HepG2 (cell line): Measurements from ENCODE around the gene MTSS2. TPM values are rescaled to one million over a fixed set of nuclear protein-coding genes. Genes with fewer than 3 reads are reported as not detected.

Experiments used
- ATAC-seq: fragments of 200-7000 bp; cut with Tn5 transposase; 3 replicates; pipeline ENCODE4 v1.9.1; 2020; ENCODE audit warnings: mild to moderate bottlenecking, moderate library complexity
- BruUV-seq: library from RNA; stranded (reverse); fragments of 400-500 nt; replicated peaks from 2 replicates; lab custom pipeline; 2021; lab: Mats Ljungman, UMichigan
- CTCF ChIA-PET: fragments of 300-600 bp; formaldehyde crosslinking; extraction: SDS; loops from one replicate; lab custom pipeline; 2021; ENCODE audit warnings: low total read pairs, inconsistent platforms, low intra/inter-chr PET ratio; lab: Yijun Ruan, JAX
- POLR2A ChIA-PET: fragments of 350-600 bp; sonication (Branson Sonifier 250); formaldehyde crosslinking; loops from one replicate; lab custom pipeline; 2020; ENCODE audit warnings: antibody characterized with exemption, inconsistent platforms; lab: Yijun Ruan, JAX
- DNase-seq: peaks from one replicate; pipeline ENCODE4 v3.0.0-alpha.2; 2015; ENCODE audit warnings: low spot score
- FAIRE-seq: peaks from 3 replicates; lab custom pipeline; 2011; peaks lifted over from hg19 to GRCh38; lab: Jason Lieb, UNC
- H2AFZ ChIP-seq: one replicate; pipeline ENCODE4 v1.6.1; 2011; ENCODE audit warnings: low read length, inconsistent platforms
- H3K27ac ChIP-seq: fragments of 300-600 bp; 3 replicates; pipeline ENCODE4 v1.8.0; 2011; ENCODE audit warnings: mixed run types, mild to moderate bottlenecking, mixed read lengths, low read length, inconsistent platforms; ENCODE audit not compliant: insufficient read depth; ENCODE audit errors: extremely low read length
- H3K27me3 ChIP-seq, 2 experiments: fragments of 200-600 bp in 1 of 2; 2 replicates in 1 of 2; 3 replicates in 1 of 2; pipeline versions ENCODE4 v1.6.0 to v1.8.0; 2011; ENCODE audit warnings: low read length in 2 of 2, mild to moderate bottlenecking in 2 of 2, moderate library complexity in 2 of 2, inconsistent platforms in 1 of 2; ENCODE audit not compliant: insufficient read depth in 2 of 2, control insufficient read depth in 1 of 2
- H3K36me3 ChIP-seq, 2 experiments: fragments of 200-600 bp in 1 of 2; replicated peaks in 1 of 2; 2 replicates in 1 of 2; 3 replicates in 1 of 2; pipeline versions ENCODE4 v1.5.1 to v1.8.0; 2011; ENCODE audit warnings: low read length in 2 of 2, inconsistent platforms in 1 of 2; ENCODE audit not compliant: insufficient read depth in 2 of 2, control insufficient read depth in 1 of 2
- H3K4me1 ChIP-seq: 2 replicates; pipeline ENCODE4 v1.5.1; 2012; ENCODE audit warnings: low read length, inconsistent platforms; ENCODE audit not compliant: insufficient read depth
- H3K4me2 ChIP-seq: 2 replicates; pipeline ENCODE4 v1.6.0; 2011; ENCODE audit warnings: low read depth, low read length, inconsistent platforms
- H3K4me3 ChIP-seq, 3 experiments: fragments of 200-600 bp in 1 of 3; sonication (generic), shearing (Covaris generic) in 1 of 3; replicated peaks in 1 of 3; 2 replicates each; pipeline ENCODE4 v1.5.1; 2011 to 2016; ENCODE audit warnings: low read length in 3 of 3, inconsistent platforms in 2 of 3, low read depth in 2 of 3, mild to moderate bottlenecking in 2 of 3, control low read depth in 1 of 3, mixed read lengths in 1 of 3; ENCODE audit not compliant: insufficient read depth in 1 of 3
- H3K79me2 ChIP-seq: one replicate; pipeline ENCODE4 v1.6.1; 2011; ENCODE audit warnings: low read length, inconsistent platforms; ENCODE audit not compliant: insufficient read depth
- H3K9ac ChIP-seq: 2 replicates; pipeline ENCODE4 v1.6.0; 2011; ENCODE audit warnings: mild to moderate bottlenecking, low read depth, low read length, inconsistent platforms; ENCODE audit not compliant: insufficient read depth
- H3K9me3 ChIP-seq: 2 replicates; pipeline ENCODE4 v1.5.1; 2012; ENCODE audit warnings: mild to moderate bottlenecking, low read length
- H4K20me1 ChIP-seq: 2 replicates; pipeline ENCODE4 v1.6.0; 2011; ENCODE audit warnings: inconsistent platforms, mild to moderate bottlenecking, low read length, moderate library complexity; ENCODE audit not compliant: insufficient read depth
- CCDC6 ChIP-seq: sonication (generic); formaldehyde crosslinking; IDR thresholded peaks from 2 replicates; pipeline ENCODE4 v1.8.1; 2022; ENCODE audit warnings: mild to moderate bottlenecking, missing genetic modification reagents, moderate library complexity
- DRAP1 ChIP-seq: IDR thresholded peaks from 2 replicates; pipeline ENCODE4 v1.6.1; 2016; ENCODE audit warnings: missing genetic modification reagents, missing compliant biosample characterization
- SALL1 ChIP-seq: sonication (generic); formaldehyde crosslinking; IDR thresholded peaks from 2 replicates; pipeline ENCODE4 v1.8.0; 2022; ENCODE audit warnings: mild to moderate bottlenecking, missing genetic modification reagents
- U2AF1 ChIP-seq: fragments of 200-400 bp; formaldehyde crosslinking; optimal IDR thresholded peaks from 2 replicates; pipeline ENCODE3; 2017; ENCODE audit warnings: mild to moderate bottlenecking, low read depth, low read length
- ZBTB14 ChIP-seq: sonication (generic); formaldehyde crosslinking; IDR thresholded peaks from 2 replicates; pipeline ENCODE4 v1.4.0; 2020; ENCODE audit warnings: missing genetic modification reagents
- ZBTB26 ChIP-seq: IDR thresholded peaks from 2 replicates; pipeline ENCODE4 v1.6.1; 2016; ENCODE audit warnings: missing compliant biosample characterization, missing genetic modification reagents, borderline replicate concordance
- ZBTB40 ChIP-seq, 2 experiments: fragments of 450-650 bp in 1 of 2; sonication (generic) in 1 of 2; formaldehyde crosslinking in 1 of 2; IDR thresholded peaks; 2 replicates each; pipeline versions ENCODE4 v1.6.1 to v1.8.0; 2016 to 2022; ENCODE audit warnings: antibody characterized with exemption in 1 of 2, mild to moderate bottlenecking in 1 of 2, missing genetic modification reagents in 1 of 2
- ZNF678 ChIP-seq: sonication (generic); formaldehyde crosslinking; IDR thresholded peaks from 2 replicates; pipeline ENCODE4 v1.4.0; 2020; ENCODE audit warnings: mild to moderate bottlenecking, missing genetic modification reagents
- ZNF800 ChIP-seq: sonication (generic); formaldehyde crosslinking; IDR thresholded peaks from 2 replicates; pipeline ENCODE4 v1.4.0; 2020; ENCODE audit warnings: missing genetic modification reagents
- ZSCAN25 ChIP-seq: sonication (generic); formaldehyde crosslinking; IDR thresholded peaks from 2 replicates; pipeline ENCODE4 v1.8.0; 2022; ENCODE audit warnings: mild to moderate bottlenecking, missing genetic modification reagents
- WGBS: methylation state at CpG from one replicate; pipeline ENCODE4 v1.1.6; 2017; ENCODE audit warnings: low lambda C conversion rate; 5-methylcytosine and 5-hydroxymethylcytosine counted together
- in situ Hi-C: cut with HindIII; loops from 2 replicates; pipeline ENCODE4 v1.10.0; 2017; ENCODE audit warnings: low pct_unique_long_range_greater_than_20kb; ENCODE audit not compliant: extremely low pct_ligation_motif_present
- intact Hi-C: fragments of 100-400 bp; cut with micrococcal nuclease; formaldehyde crosslinking; loops from one replicate; pipeline ENCODE4 v1.10.0; 2022; ENCODE audit not compliant: unreplicated experiment
- polyA plus RNA-seq, 8 experiments: library from polyadenylated mRNA; depleted of rRNA in 3 of 8; stranded (reverse) in 7 of 8; unstranded in 1 of 8; fragments of >200 nt; fragmentation: Illumina TruSeq in 4 of 8; extraction: Trizol in 4 of 8; gene quantifications; 2 replicates each; pipeline versions ENCODE4 v1.2.1 to v1.2.3, GENCODE V29; 2011 to 2016; ENCODE audit warnings: low read depth in 4 of 8, missing spikeins in 1 of 8, mixed read lengths in 1 of 8; ENCODE audit not compliant: insufficient read depth in 1 of 8
- total RNA-seq, 5 experiments: library from RNA; depleted of rRNA; stranded (reverse); fragments of >200 nt; fragmentation: Illumina TruSeq; extraction: Trizol; gene quantifications; 2 replicates each; pipeline ENCODE4 v1.2.3, GENCODE V29; 2016; ENCODE audit warnings: low read depth in 1 of 5

MTSS2 gene
- total and polyA plus RNA-seq, 2 of the 13 experiments (the other 11 are each of a cell fraction or from before 2014, with no cell fraction given) = 132 to 242 TPM

- in situ Hi-C loops (no loop called here), intact Hi-C loops (no loop called here)
- Histone ChIP-seq H2AFZ (no peak overlapping the region), H3K36me3 (peaks cover 8% of the 10 kb centered on the region in 2 experiments; a peak in 2 of 5 replicates), H3K9ac (no peak overlapping the region), H3K4me3 (no peak overlapping the region), H3K4me2 (no peak overlapping the region), H3K4me1 (peaks cover 45% of the 10 kb centered on the region), H3K27ac (no peak overlapping the region), H3K27me3 (no peaks in the 10 kb centered on the region), H4K20me1 (no peaks in the 10 kb centered on the region), H3K79me2 (no peaks in the 10 kb centered on the region), H3K9me3 (no peaks in the 10 kb centered on the region)
- DNase-seq = no peak
- no peak for ATAC-seq
- ChIA-PET CTCF (no interaction called here), POLR2A (interaction anchor here (2.0 to 2.6 kb wide), 4 partner anchors 9 to 29 kb away, joined by 8 to 14 read pairs (median 9); no protein-coding TSS in a partner anchor)
- FAIRE-seq = no peak
- no TSS peak for BruUV-seq
- 95% methylated on average over 8 of the region's 8 CpGs for WGBS
- no peak for TF ChIP-seq CCDC6 (CRISPR knock-in tag)
- TF ChIP-seq U2AF1 = no peak
- no peak for TF ChIP-seq ZNF678
- TF ChIP-seq ZBTB14 = no peak
- TF ChIP-seq SALL1 = no peak
- no peak for TF ChIP-seq ZBTB40 (IDR thresholded peaks at IDR 0.05)
- no peak for TF ChIP-seq ZBTB40 (CRISPR knock-in tag; IDR thresholded peaks at IDR 0.05)
- no peak for TF ChIP-seq ZSCAN25 (CRISPR knock-in tag)
- TF ChIP-seq ZBTB26 (CRISPR knock-in tag) = no peak
- no peak for TF ChIP-seq ZNF800 (CRISPR knock-in tag)
- TF ChIP-seq DRAP1 = no peak
These were observed 10.5 kb upstream of the MTSS2 start for GRCh38 chr16:70696355-70696754.
